IPS DF 6.9 (cell line): ENCODE measurements around the gene ZNF507.
"Not testable (repeated sequence)": the region's sequence is repeated elsewhere in the genome, so short reads cannot be mapped to it uniquely, and the experiment has no call there.

Source experiments
- DNase-seq: peaks from one replicate; pipeline ENCODE4 v3.0.0-alpha.2; 2013; ENCODE audit warnings: low read depth, low spot score
- H3K27ac ChIP-seq: one replicate; pipeline ENCODE4 v1.5.1; 2013; ENCODE audit warnings: low read length, control low read depth
- H3K27me3 ChIP-seq: 2 replicates; pipeline ENCODE4 v1.6.1; 2013; ENCODE audit warnings: mild to moderate bottlenecking, low read length; ENCODE audit not compliant: control insufficient read depth, insufficient read depth
- H3K36me3 ChIP-seq: 2 replicates; pipeline ENCODE4 v1.6.1; 2013; ENCODE audit warnings: low read length; ENCODE audit not compliant: control insufficient read depth, insufficient read depth
- H3K4me1 ChIP-seq: 2 replicates; pipeline ENCODE4 v1.6.1; 2013; ENCODE audit warnings: low read length; ENCODE audit not compliant: control insufficient read depth, insufficient read depth
- H3K4me3 ChIP-seq: 2 replicates; pipeline ENCODE4 v1.5.1; 2013; ENCODE audit warnings: mild to moderate bottlenecking, low read length
- H3K9me3 ChIP-seq: 2 replicates; pipeline ENCODE4 v1.6.1; 2013; ENCODE audit warnings: low read length, inconsistent platforms; ENCODE audit not compliant: control insufficient read depth, insufficient read depth
- WGBS: extraction: QIAGEN DNeasy Blood & Tissue Kit; methylation state at CpG from one replicate; pipeline ENCODE4 v1.1.7; 2013; ENCODE audit warnings: mixed read lengths, missing lambda C conversion rate; ENCODE audit not compliant: insufficient read length, insufficient coverage; 5-methylcytosine and 5-hydroxymethylcytosine counted together

Gene ZNF507

GRCh38 chr19:32407004-32407992 is 61.9 kb downstream of the ZNF507 start:
- H3K27me3 ChIP-seq: no peaks in the 10 kb centered on the region
- no peak overlapping the region for H3K4me3 ChIP-seq
- peaks cover 2% of the 10 kb centered on the region; the same call in 1 of the 2 replicates for H3K4me1 ChIP-seq
- WGBS: no CpG with 5 or more reads among the region's 19 CpGs
- no peak for DNase-seq
- H3K27ac ChIP-seq: no peak overlapping the region
- H3K36me3 ChIP-seq: peaks cover 7% of the 10 kb centered on the region; the same call in 1 of the 2 replicates
- H3K9me3 ChIP-seq: no peaks in the 10 kb centered on the region

GRCh38 chr19:32415246-32415645 is 69.8 kb downstream of the ZNF507 start:
- no peaks in the 10 kb centered on the region for H3K9me3 ChIP-seq
- H3K4me3 ChIP-seq: no peak overlapping the region
- no peaks in the 10 kb centered on the region; the same call in 1 of the 2 replicates for H3K4me1 ChIP-seq
- H3K27me3 ChIP-seq: no peaks in the 10 kb centered on the region
- H3K36me3 ChIP-seq: peaks cover 3% of the 10 kb centered on the region; the same call in 1 of the 2 replicates
- no peak for DNase-seq
- no peak overlapping the region for H3K27ac ChIP-seq
- WGBS: no CpG with 5 or more reads among the region's 5 CpGs

- no CpG with 5 or more reads among the region's 5 CpGs for WGBS
Measured at GRCh38 chr19:32415669-32416068, 70.3 kb downstream of the ZNF507 start.

GRCh38 chr19:32416749-32417456 is 71.5 kb downstream of the ZNF507 start:
- peaks cover 2% of the 10 kb centered on the region; the same call in 1 of the 2 replicates for H3K36me3 ChIP-seq
- WGBS: no CpG with 5 or more reads among the region's 8 CpGs
- DNase-seq: no peak
- no peaks in the 10 kb centered on the region; the same call in 1 of the 2 replicates for H3K4me1 ChIP-seq
- no peak overlapping the region for H3K27ac ChIP-seq
- no peaks in the 10 kb centered on the region for H3K9me3 ChIP-seq
- no peak overlapping the region for H3K4me3 ChIP-seq
- H3K27me3 ChIP-seq: no peaks in the 10 kb centered on the region

More at GRCh38 chr19:32415669-32416068, 70.3 kb downstream of the ZNF507 start:
- Histone ChIP-seq H3K4me1 (no peaks in the 10 kb centered on the region; the same call in 1 of the 2 replicates), H3K4me3 (no peak overlapping the region), H3K27me3 (no peaks in the 10 kb centered on the region), H3K9me3 (no peaks in the 10 kb centered on the region), H3K27ac (no peak overlapping the region), H3K36me3 (peaks cover 3% of the 10 kb centered on the region; the same call in 1 of the 2 replicates)
- no peak for DNase-seq

GRCh38 chr19:32418155-32418554 is 72.7 kb downstream of the ZNF507 start:
- H3K27ac ChIP-seq: no peak overlapping the region
- no CpG with 5 or more reads among the region's 3 CpGs for WGBS
- peaks cover 3% of the 10 kb centered on the region; the same call in 1 of the 2 replicates for H3K36me3 ChIP-seq
- H3K27me3 ChIP-seq: no peaks in the 10 kb centered on the region
- no peaks in the 10 kb centered on the region for H3K9me3 ChIP-seq
- DNase-seq: no peak
- H3K4me1 ChIP-seq: no peaks in the 10 kb centered on the region; the same call in 1 of the 2 replicates
- no peak overlapping the region for H3K4me3 ChIP-seq

GRCh38 chr19:32421589-32422361 is 76.4 kb downstream of the ZNF507 start:
- Histone ChIP-seq H3K27me3 (no peaks in the 10 kb centered on the region), H3K4me3 (no peak overlapping the region), H3K27ac (no peak overlapping the region), H3K36me3 (peaks cover 3% of the 10 kb centered on the region; the same call in 1 of the 2 replicates), H3K4me1 (no peaks in the 10 kb centered on the region), H3K9me3 (no peaks in the 10 kb centered on the region)
- WGBS: no CpG with 5 or more reads among the region's 7 CpGs
- DNase-seq: no peak

- H3K36me3 ChIP-seq: peaks cover 3% of the 10 kb centered on the region; the same call in 1 of the 2 replicates
- no peaks in the 10 kb centered on the region for H3K9me3 ChIP-seq
- no peak overlapping the region for H3K27ac ChIP-seq
- no peaks in the 10 kb centered on the region for H3K27me3 ChIP-seq
- H3K4me1 ChIP-seq: no peaks in the 10 kb centered on the region
- WGBS: no CpG with 5 or more reads among the region's 3 CpGs
- H3K4me3 ChIP-seq: no peak overlapping the region
- no peak for DNase-seq
Measured at GRCh38 chr19:32422435-32422834, 77.0 kb downstream of the ZNF507 start.

- H3K9me3 ChIP-seq, DNase-seq, H3K27me3 ChIP-seq, H3K36me3 ChIP-seq, H3K4me1 ChIP-seq, H3K27ac ChIP-seq, H3K4me3 ChIP-seq: not testable (repeated sequence)
- WGBS: no CpG with 5 or more reads among the region's 3 CpGs
Measured at GRCh38 chr19:32423944-32424343, 78.5 kb downstream of the ZNF507 start.

- DNase-seq: no peak
- Histone ChIP-seq H3K4me1 (no peaks in the 10 kb centered on the region), H3K36me3 (no peaks in the 10 kb centered on the region), H3K9me3 (no peaks in the 10 kb centered on the region), H3K27me3 (no peaks in the 10 kb centered on the region), H3K27ac (no peak overlapping the region), H3K4me3 (no peak overlapping the region)
- WGBS: no CpG with 5 or more reads among the region's 3 CpGs
Measured at GRCh38 chr19:32427536-32427935, 82.1 kb downstream of the ZNF507 start.

GRCh38 chr19:32436692-32437091 is 91.3 kb downstream of the ZNF507 start:
- no peak for DNase-seq
- Histone ChIP-seq H3K36me3 (no peaks in the 10 kb centered on the region), H3K27me3 (no peaks in the 10 kb centered on the region), H3K27ac (no peak overlapping the region), H3K4me3 (no peak overlapping the region), H3K4me1 (no peaks in the 10 kb centered on the region), H3K9me3 (no peaks in the 10 kb centered on the region)
- WGBS: no CpG with 5 or more reads among the region's 6 CpGs
